A549 (cell line): Measurements from ENCODE around the gene SLC47A2. TPM values are rescaled to one million over a fixed set of nuclear protein-coding genes. Genes with fewer than 3 reads are reported as not detected.

ENCODE experiments used
- ATAC-seq, 2 experiments: fragments of 200-7000 bp in 1 of 2; fragments of >200 bp in 1 of 2; cut with Nextera tagmentation in 1 of 2; cut with Tn5 transposase in 1 of 2; 3 replicates each; pipeline versions ENCODE4 v1.8.0 to v1.9.1; 2018 to 2020; ENCODE audit warnings: mild to moderate bottlenecking in 1 of 2, moderate library complexity in 1 of 2
- CTCF ChIA-PET: fragments of 300-600 bp; sonication (Branson Sonifier 250); formaldehyde crosslinking; extraction: SDS; loops from one replicate; lab custom pipeline; 2021; ENCODE audit warnings: antibody characterized with exemption, inconsistent platforms; lab: Yijun Ruan, JAX
- POLR2A ChIA-PET: fragments of 350-600 bp; formaldehyde crosslinking; extraction: SDS; loops from one replicate; lab custom pipeline; 2021; ENCODE audit warnings: antibody characterized with exemption, inconsistent platforms; lab: Yijun Ruan, JAX
- DNase-seq, 2 experiments: peaks; one replicate each; pipeline versions ENCODE4 v3.0.0 to v3.0.0-alpha.2; 2011 to 2016; ENCODE audit warnings: low read depth in 1 of 2, low spot score in 1 of 2
- FAIRE-seq: peaks from 2 replicates; lab custom pipeline; 2011; peaks lifted over from hg19 to GRCh38; lab: Jason Lieb, UNC
- H3K27ac ChIP-seq, 2 experiments: fragments of >200 bp; sonication (Bioruptor Twin); formaldehyde crosslinking; 3 replicates each; pipeline ENCODE4 v1.5.1; 2016 to 2017
- H3K4me1 ChIP-seq: fragments of >200 bp; sonication (Bioruptor Twin); formaldehyde crosslinking; 3 replicates; pipeline ENCODE4 v1.6.1; 2016
- H3K4me2 ChIP-seq: fragments of >200 bp; sonication (Bioruptor Twin); formaldehyde crosslinking; 3 replicates; pipeline ENCODE4 v1.6.1; 2016
- H3K4me3 ChIP-seq: fragments of >200 bp; sonication (Bioruptor Twin); formaldehyde crosslinking; 3 replicates; pipeline ENCODE4 v1.5.1; 2016
- H3K9me3 ChIP-seq: fragments of >200 bp; sonication (Bioruptor Twin); formaldehyde crosslinking; 3 replicates; pipeline ENCODE4 v1.6.1; 2016
- ATOH8 ChIP-seq: fragments of 250-450 bp; sonication (Bioruptor Pico); IDR thresholded peaks from 2 replicates; pipeline ENCODE4 v1.5.0; 2020; ENCODE audit warnings: low read depth, mild to moderate bottlenecking, moderate library complexity
- BHLHE40 ChIP-seq: IDR thresholded peaks from 2 replicates; pipeline ENCODE4 v1.6.1; 2012; ENCODE audit warnings: low read depth, low read length, inconsistent platforms
- EHF ChIP-seq: fragments of 250-450 bp; sonication (Bioruptor Pico); IDR thresholded peaks from 2 replicates; pipeline ENCODE4 v1.5.0; 2020; ENCODE audit warnings: mild to moderate bottlenecking
- GATA3 ChIP-seq: IDR thresholded peaks from 2 replicates; pipeline ENCODE4 v1.6.1; 2012; ENCODE audit warnings: borderline replicate concordance
- HDAC2 ChIP-seq: fragments of 200-600 bp; sonication (generic); IDR thresholded peaks from 2 replicates; pipeline ENCODE4 v1.6.1; 2016
- HES2 ChIP-seq: fragments of >200 bp; sonication (Bioruptor Twin); formaldehyde crosslinking; IDR thresholded peaks from 2 replicates; pipeline ENCODE4 v1.6.1; 2016
- HOXB13 ChIP-seq: fragments of 250-450 bp; sonication (Bioruptor Pico); IDR thresholded peaks from 2 replicates; pipeline ENCODE4 v1.5.0; 2020; ENCODE audit warnings: low read depth, mild to moderate bottlenecking, moderate library complexity
- JUN ChIP-seq, 2 experiments: fragments of >200 bp; sonication (Bioruptor Twin); formaldehyde crosslinking; IDR thresholded peaks; 2 replicates in 1 of 2; 3 replicates in 1 of 2; pipeline ENCODE4 v1.6.1; 2016 to 2017
- JUNB ChIP-seq: fragments of >200 bp; sonication (Bioruptor Twin); formaldehyde crosslinking; IDR thresholded peaks from 2 replicates; pipeline ENCODE4 v1.6.1; 2016
- KDM1A ChIP-seq: fragments of 200-600 bp; sonication (generic); IDR thresholded peaks from 2 replicates; pipeline ENCODE4 v1.6.1; 2016; ENCODE audit warnings: low read depth, mild to moderate bottlenecking
- KDM5A ChIP-seq: fragments of 200-600 bp; sonication (generic); IDR thresholded peaks from 2 replicates; pipeline ENCODE4 v1.6.1; 2016; ENCODE audit warnings: antibody characterized with exemption, mild to moderate bottlenecking
- MAX ChIP-seq: IDR thresholded peaks from 2 replicates; pipeline ENCODE4 v1.6.1; 2012
- MYC ChIP-seq: IDR thresholded peaks from 2 replicates; pipeline ENCODE4 v1.6.1; 2012; ENCODE audit warnings: mild to moderate bottlenecking, inconsistent platforms, low read length, improper control_type of control experiment, borderline replicate concordance
- NFE2L2 ChIP-seq: fragments of 150-350 bp; conservative IDR thresholded peaks from 2 replicates; pipeline ENCODE4 v1.6.1; 2014; ENCODE audit warnings: low read length
- NPAS2 ChIP-seq: fragments of 250-450 bp; sonication (Bioruptor Pico); IDR thresholded peaks from 2 replicates; pipeline ENCODE4 v1.8.0; 2022; ENCODE audit warnings: mild to moderate bottlenecking, moderate library complexity, borderline replicate concordance
- NR3C1 ChIP-seq: fragments of >200 bp; sonication (Bioruptor Twin); formaldehyde crosslinking; IDR thresholded peaks from 3 replicates; pipeline ENCODE4 v1.6.1; 2017
- PHF8 ChIP-seq: fragments of 200-600 bp; sonication (generic); IDR thresholded peaks from 2 replicates; pipeline ENCODE4 v1.6.1; 2016; ENCODE audit warnings: low read depth, mild to moderate bottlenecking, antibody characterized with exemption, moderate library complexity, borderline replicate concordance
- RAD21 ChIP-seq, 2 experiments: fragments of >200 bp in 1 of 2; sonication (Bioruptor Twin) in 1 of 2; formaldehyde crosslinking in 1 of 2; IDR thresholded peaks in 1 of 2; conservative IDR thresholded peaks in 1 of 2; 2 replicates in 1 of 2; 3 replicates in 1 of 2; pipeline ENCODE4 v1.6.1; 2012 to 2018; ENCODE audit warnings: inconsistent platforms in 1 of 2
- RARB ChIP-seq: fragments of 250-450 bp; sonication (Bioruptor Pico); IDR thresholded peaks from 2 replicates; pipeline ENCODE4 v1.8.0; 2021; ENCODE audit warnings: mild to moderate bottlenecking, moderate library complexity
- RCOR1 ChIP-seq: fragments of 150-350 bp; IDR thresholded peaks from 2 replicates; pipeline ENCODE4 v1.6.1; 2014; ENCODE audit warnings: antibody characterized with exemption, low read length, low read depth
- RFX5 ChIP-seq: fragments of 450-650 bp; IDR thresholded peaks from 2 replicates; pipeline ENCODE4 v1.7.1; 2014; ENCODE audit warnings: antibody characterized with exemption, mild to moderate bottlenecking, moderate library complexity
- RNF2 ChIP-seq: fragments of 200-600 bp; sonication (generic); IDR thresholded peaks from 2 replicates; pipeline ENCODE4 v1.6.1; 2016; ENCODE audit warnings: low read depth, mild to moderate bottlenecking, antibody characterized with exemption, moderate library complexity, borderline replicate concordance
- SREBF2 ChIP-seq: fragments of 450-650 bp; IDR thresholded peaks from 2 replicates; pipeline ENCODE4 v1.6.1; 2014; ENCODE audit warnings: mild to moderate bottlenecking, moderate library complexity
- TP53 ChIP-seq: fragments of 250-450 bp; sonication (Bioruptor Pico); IDR thresholded peaks from 2 replicates; pipeline ENCODE4 v1.5.0; 2021; ENCODE audit warnings: mild to moderate bottlenecking, moderate library complexity
- USF2 ChIP-seq: fragments of 450-650 bp; IDR thresholded peaks from 2 replicates; pipeline ENCODE4 v1.6.1; 2014; ENCODE audit warnings: antibody characterized with exemption
- ZFP36 ChIP-seq: fragments of 450-650 bp; IDR thresholded peaks from 2 replicates; pipeline ENCODE4 v1.6.1; 2014; ENCODE audit warnings: borderline replicate concordance; ENCODE audit not compliant: partially characterized antibody
- WGBS: methylation state at CpG from one replicate; pipeline ENCODE4 v1.1.6; 2017; ENCODE audit errors: missing lambda C conversion rate; 5-methylcytosine and 5-hydroxymethylcytosine counted together
- polyA plus RNA-seq, 4 experiments: library from polyadenylated mRNA; depleted of rRNA in 3 of 4; stranded (reverse); fragments of >200 nt; fragmentation: RNase III in 1 of 4; extraction: RNeasy Plus Mini Kit Qiagen cat#74134 plus additional on column Dnase treatment in 1 of 4; gene quantifications; 2 replicates in 3 of 4; 3 replicates in 1 of 4; pipeline ENCODE4 v1.2.3, GENCODE V29; 2011 to 2017

Gene SLC47A2
- polyA plus RNA-seq, 2 of the 4 experiments (the other 2 are of a cell fraction), result 0.13 to 0.27 TPM

- 0 out of 3 replicates have a peak overlapping the region, but pooled peaks have one; percentile 13 for H3K4me2 ChIP-seq
- no peak for DNase-seq
- ATAC-seq, result no peak
- H3K4me1 ChIP-seq, result peaks cover 53% of the 10 kb centered on the region
- 61% methylated on average over 11 of the region's 11 CpGs for WGBS
- H3K27ac ChIP-seq, result peak overlapping the region; percentile 38 to 64; a peak in 5 of 6 replicates
- TF ChIP-seq HES2 (no peak), MAX (no peak), HDAC2 (no peak), NPAS2 (CRISPR knock-in tag) (no peak), RAD21 (conservative IDR thresholded peaks at IDR 0.05 in 1 of 2, IDR thresholded peaks at IDR 0.05 in 1 of 2) (no peak), GATA3 (no peak), ZFP36 (no peak), MYC (no peak), HOXB13 (CRISPR knock-in tag) (no peak), TP53 (CRISPR knock-in tag) (no peak), RCOR1 (no peak), JUNB (no peak), RFX5 (no peak), NR3C1 (no peak), BHLHE40 (no peak)
- no peak for FAIRE-seq
- ChIA-PET CTCF (interaction anchor here (0.8 to 11.1 kb wide), 6 partner anchors 9 to 30 kb away, joined by 3 to 115 read pairs (median 5); partner anchors contain the start of gene ALDH3A1), POLR2A (interaction anchor here (4.8 kb wide), 1 partner anchor 9 kb away, joined by 18 read pairs; no protein-coding TSS in a partner anchor)
- no peak overlapping the region for H3K4me3 ChIP-seq
- H3K9me3 ChIP-seq, result no peaks in the 10 kb centered on the region
Measured at GRCh38 chr17:19736071-19736470, 19.7 kb upstream of the SLC47A2 start.

- ChIA-PET POLR2A (interaction anchor here (0.6 to 4.8 kb wide), 4 partner anchors 9 to 86 kb away, joined by 3 to 18 read pairs (median 10); partner anchors contain the start of gene ALDH3A2), CTCF (interaction anchor here (1.0 to 11.1 kb wide), 9 partner anchors 11 to 371 kb away, joined by 3 to 115 read pairs (median 6); partner anchors contain the start of genes ALDH3A1 and B9D1)
- FAIRE-seq (no peak), DNase-seq (no peak), ATAC-seq (peak in 1 of 2 experiments; percentile 12; a peak in 2 of 6 replicates)
- Histone ChIP-seq H3K4me3 (no peak overlapping the region), H3K27ac (peak overlapping the region; percentile 0 to 68; a peak in 4 of 6 replicates), H3K9me3 (no peaks in the 10 kb centered on the region), H3K4me1 (peaks cover 49% of the 10 kb centered on the region), H3K4me2 (0 out of 3 replicates have a peak overlapping the region, but pooled peaks have one; percentile 22)
- TF ChIP-seq GATA3 (0 out of 2 replicates have a peak, but pooled peaks have one; percentile 16), MYC (no peak)
- 36% methylated on average over 11 of the region's 11 CpGs for WGBS
Measured at GRCh38 chr17:19733953-19734526, 17.7 kb upstream of the SLC47A2 start.

GRCh38 chr17:19731626-19732025, 15.2 kb upstream of the SLC47A2 start:
- no peak overlapping the region for H3K4me2 ChIP-seq
- DNase-seq, result no peak
- peak overlapping the region in 1 of 2 experiments; percentile 33; a peak in 1 of 6 replicates for H3K27ac ChIP-seq
- peak in 1 of 2 experiments; percentile 5; a peak in 1 of 6 replicates for ATAC-seq
- CTCF ChIA-PET, result interaction anchor here (0.8 to 11.1 kb wide), 9 partner anchors 9 to 218 kb away, joined by 3 to 115 read pairs (median 5); partner anchors contain the start of genes ALDH3A1 and ALDH3A2
- over 99% methylated on average over 11 of the region's 11 CpGs for WGBS
- POLR2A ChIA-PET, result interaction anchor here (1.5 kb wide), 1 partner anchor 83 kb away, joined by 9 read pairs; the partner anchor contains the start of gene ALDH3A2
- peaks cover 51% of the 10 kb centered on the region for H3K4me1 ChIP-seq
- no peak overlapping the region for H3K4me3 ChIP-seq
- H3K9me3 ChIP-seq, result no peaks in the 10 kb centered on the region
- FAIRE-seq, result no peak
- TF ChIP-seq ATOH8 (no peak), KDM5A (no peak), RARB (CRISPR knock-in tag) (no peak), JUN (IDR thresholded peaks at IDR 0.05) (no peak), HOXB13 (CRISPR knock-in tag) (no peak), RCOR1 (no peak), EHF (CRISPR knock-in tag) (no peak), USF2 (no peak), NR3C1 (no peak), RFX5 (no peak), SREBF2 (no peak), PHF8 (no peak), RNF2 (no peak), KDM1A (no peak), NFE2L2 (no peak)
